ENCODE data around the gene NLGN4X. TPM values are rescaled to one million over a fixed set of nuclear protein-coding genes. Genes with fewer than 3 reads are reported as not detected.

Gene NLGN4X
- polyA plus RNA-seq, 1 of the 3 experiments (the other 2 are of a cell fraction), result 0.05 TPM

DNA sequence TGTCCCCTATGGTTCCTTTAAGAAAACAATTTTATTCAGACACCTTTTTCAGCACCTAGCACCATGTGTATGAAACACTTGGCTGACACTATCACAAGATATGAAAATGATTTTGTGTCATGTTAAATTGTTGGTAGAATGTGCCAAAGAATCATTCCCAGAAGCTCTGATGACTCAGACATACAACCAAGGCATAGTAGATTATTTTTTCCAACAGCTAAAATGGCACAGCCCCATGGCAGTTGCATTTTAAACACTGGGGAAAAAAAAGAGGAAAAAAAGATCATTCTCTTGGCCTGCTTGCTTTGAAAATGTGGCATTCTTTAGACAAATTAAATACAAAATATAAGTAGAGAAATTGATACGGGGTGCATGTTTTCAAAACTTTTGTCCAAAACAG is 230.2 kb downstream of the NLGN4X start:
- POLR2A ChIA-PET, result no interaction called here
- Histone ChIP-seq H3K4me2 (no peak overlapping the region), H3K9me3 (no peaks in the 10 kb centered on the region), H3K36me3 (replicated peaks in 1 of 2; ENCODE audit: control insufficient read depth in 1 of 2, insufficient read depth in 2 of 2, low read length in 1 of 2) (no peaks in the 10 kb centered on the region), H3K4me1 (ENCODE audit: control insufficient read depth in 1 of 2, insufficient read depth in 2 of 2, low read depth in 1 of 2, low read length in 1 of 2) (no peaks in the 10 kb centered on the region; a peak in 2 of 4 replicates), H3F3A (replicated peaks; ENCODE audit: insufficient read depth) (no peaks in the 10 kb centered on the region), H3K4me3 (ENCODE audit: low read depth in 2 of 2, low read length in 1 of 2) (no peak overlapping the region), H3K9ac (no peak overlapping the region), H3K9me2 (no peaks in the 10 kb centered on the region), H2AFZ (ENCODE audit: low read depth) (no peak overlapping the region), H3K79me2 (ENCODE audit: insufficient read depth) (no peaks in the 10 kb centered on the region), H4K20me1 (ENCODE audit: insufficient read depth) (no peaks in the 10 kb centered on the region), H3K27ac (ENCODE audit: low read depth in 2 of 2, low read length in 1 of 2) (no peak overlapping the region), H3K27me3 (ENCODE audit: insufficient read depth) (no peaks in the 10 kb centered on the region)
- TF ChIP-seq FOSL2 (IDR thresholded peaks at IDR 0.05; ENCODE audit: borderline replicate concordance, low read depth), result no peak
- no peak for TF ChIP-seq SMC3 (IDR thresholded peaks at IDR 0.05; ENCODE audit: low read depth, low read length)
- no peak for TF ChIP-seq RXRA (IDR thresholded peaks at IDR 0.05; ENCODE audit: borderline replicate concordance, low read depth)
- no peak for TF ChIP-seq NFIC (IDR thresholded peaks at IDR 0.05; ENCODE audit: borderline replicate concordance)
- no peak for TF ChIP-seq POLR2AphosphoS5 (IDR thresholded peaks at IDR 0.05; ENCODE audit: low read depth, low read length)
- no peak for TF ChIP-seq GABPA (IDR thresholded peaks at IDR 0.05; ENCODE audit: low read depth)
- TF ChIP-seq, protein P1, sequence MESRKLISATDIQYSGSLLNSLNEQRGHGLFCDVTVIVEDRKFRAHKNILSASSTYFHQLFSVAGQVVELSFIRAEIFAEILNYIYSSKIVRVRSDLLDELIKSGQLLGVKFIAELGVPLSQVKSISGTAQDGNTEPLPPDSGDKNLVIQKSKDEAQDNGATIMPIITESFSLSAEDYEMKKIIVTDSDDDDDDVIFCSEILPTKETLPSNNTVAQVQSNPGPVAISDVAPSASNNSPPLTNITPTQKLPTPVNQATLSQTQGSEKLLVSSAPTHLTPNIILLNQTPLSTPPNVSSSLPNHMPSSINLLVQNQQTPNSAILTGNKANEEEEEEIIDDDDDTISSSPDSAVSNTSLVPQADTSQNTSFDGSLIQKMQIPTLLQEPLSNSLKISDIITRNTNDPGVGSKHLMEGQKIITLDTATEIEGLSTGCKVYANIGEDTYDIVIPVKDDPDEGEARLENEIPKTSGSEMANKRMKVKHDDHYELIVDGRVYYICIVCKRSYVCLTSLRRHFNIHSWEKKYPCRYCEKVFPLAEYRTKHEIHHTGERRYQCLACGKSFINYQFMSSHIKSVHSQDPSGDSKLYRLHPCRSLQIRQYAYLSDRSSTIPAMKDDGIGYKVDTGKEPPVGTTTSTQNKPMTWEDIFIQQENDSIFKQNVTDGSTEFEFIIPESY (IDR thresholded peaks at IDR 0.05; ENCODE audit: borderline replicate concordance, low read depth), result no peak
- no peak for TF ChIP-seq TAF1 (IDR thresholded peaks at IDR 0.05; ENCODE audit: borderline replicate concordance, low read depth, low read length)
- no peak for TF ChIP-seq NRF1 (IDR thresholded peaks at IDR 0.05; ENCODE audit: low read depth, low read length)
- no peak for TF ChIP-seq TEAD4 (IDR thresholded peaks at IDR 0.05; ENCODE audit: borderline replicate concordance, insufficient read depth)
- TF ChIP-seq, protein P2, sequence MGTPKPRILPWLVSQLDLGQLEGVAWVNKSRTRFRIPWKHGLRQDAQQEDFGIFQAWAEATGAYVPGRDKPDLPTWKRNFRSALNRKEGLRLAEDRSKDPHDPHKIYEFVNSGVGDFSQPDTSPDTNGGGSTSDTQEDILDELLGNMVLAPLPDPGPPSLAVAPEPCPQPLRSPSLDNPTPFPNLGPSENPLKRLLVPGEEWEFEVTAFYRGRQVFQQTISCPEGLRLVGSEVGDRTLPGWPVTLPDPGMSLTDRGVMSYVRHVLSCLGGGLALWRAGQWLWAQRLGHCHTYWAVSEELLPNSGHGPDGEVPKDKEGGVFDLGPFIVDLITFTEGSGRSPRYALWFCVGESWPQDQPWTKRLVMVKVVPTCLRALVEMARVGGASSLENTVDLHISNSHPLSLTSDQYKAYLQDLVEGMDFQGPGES (IDR thresholded peaks at IDR 0.05; ENCODE audit: low read depth, low read length), result no peak
- TF ChIP-seq MEF2A (IDR thresholded peaks at IDR 0.05; ENCODE audit: borderline replicate concordance, low read depth), result no peak
- TF ChIP-seq YY1 (IDR thresholded peaks at IDR 0.05; ENCODE audit: low read depth), result no peak
- TF ChIP-seq, protein P3, sequence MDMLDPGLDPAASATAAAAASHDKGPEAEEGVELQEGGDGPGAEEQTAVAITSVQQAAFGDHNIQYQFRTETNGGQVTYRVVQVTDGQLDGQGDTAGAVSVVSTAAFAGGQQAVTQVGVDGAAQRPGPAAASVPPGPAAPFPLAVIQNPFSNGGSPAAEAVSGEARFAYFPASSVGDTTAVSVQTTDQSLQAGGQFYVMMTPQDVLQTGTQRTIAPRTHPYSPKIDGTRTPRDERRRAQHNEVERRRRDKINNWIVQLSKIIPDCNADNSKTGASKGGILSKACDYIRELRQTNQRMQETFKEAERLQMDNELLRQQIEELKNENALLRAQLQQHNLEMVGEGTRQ (IDR thresholded peaks at IDR 0.05; ENCODE audit: borderline replicate concordance, low read depth, low read length), result no peak
- TF ChIP-seq, protein P4, sequence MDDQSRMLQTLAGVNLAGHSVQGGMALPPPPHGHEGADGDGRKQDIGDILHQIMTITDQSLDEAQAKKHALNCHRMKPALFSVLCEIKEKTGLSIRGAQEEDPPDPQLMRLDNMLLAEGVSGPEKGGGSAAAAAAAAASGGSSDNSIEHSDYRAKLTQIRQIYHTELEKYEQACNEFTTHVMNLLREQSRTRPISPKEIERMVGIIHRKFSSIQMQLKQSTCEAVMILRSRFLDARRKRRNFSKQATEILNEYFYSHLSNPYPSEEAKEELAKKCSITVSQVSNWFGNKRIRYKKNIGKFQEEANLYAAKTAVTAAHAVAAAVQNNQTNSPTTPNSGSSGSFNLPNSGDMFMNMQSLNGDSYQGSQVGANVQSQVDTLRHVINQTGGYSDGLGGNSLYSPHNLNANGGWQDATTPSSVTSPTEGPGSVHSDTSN (IDR thresholded peaks at IDR 0.05), result no peak
- TF ChIP-seq FOXM1 (IDR thresholded peaks at IDR 0.05; ENCODE audit: low read depth), result no peak
- no peak for TF ChIP-seq CHD2 (IDR thresholded peaks at IDR 0.05; ENCODE audit: low read length, partially characterized antibody)
- TF ChIP-seq MAX (IDR thresholded peaks at IDR 0.05; ENCODE audit: low read depth), result no peak
- TF ChIP-seq RAD21 (IDR thresholded peaks at IDR 0.05; ENCODE audit: low read length), result no peak
- no peak for TF ChIP-seq EZH2phosphoT487 (IDR thresholded peaks at IDR 0.05; ENCODE audit: borderline replicate concordance, low read depth)
- CTCF ChIA-PET, result no interaction called here
- DNase-seq, result no peak
- 16% methylated on average over 1 of the region's 1 CpG for WGBS (ENCODE audit: low lambda C conversion rate)

All from SK-N-SH (cell line).